HFF-Myc (cell line): ENCODE data around the gene UQCC2.

Source experiments
- DNase-seq: peaks from one replicate; pipeline ENCODE4 v3.0.0-alpha.2; 2011; ENCODE audit warnings: low read depth; ENCODE audit errors: extremely low read depth
- H3K4me3 ChIP-seq: replicated peaks from 2 replicates; pipeline ENCODE4 v1.5.1; 2011; ENCODE audit warnings: low read depth, mild to moderate bottlenecking, control low read depth, low read length
- TF ChIP-seq, protein P1 (sequence below): IDR thresholded peaks from 2 replicates; pipeline ENCODE4 v1.5.1; 2012; ENCODE audit warnings: mild to moderate bottlenecking, low read depth, low read length, control low read depth; ENCODE audit errors: missing control alignments

The UQCC2 gene

DNA sequence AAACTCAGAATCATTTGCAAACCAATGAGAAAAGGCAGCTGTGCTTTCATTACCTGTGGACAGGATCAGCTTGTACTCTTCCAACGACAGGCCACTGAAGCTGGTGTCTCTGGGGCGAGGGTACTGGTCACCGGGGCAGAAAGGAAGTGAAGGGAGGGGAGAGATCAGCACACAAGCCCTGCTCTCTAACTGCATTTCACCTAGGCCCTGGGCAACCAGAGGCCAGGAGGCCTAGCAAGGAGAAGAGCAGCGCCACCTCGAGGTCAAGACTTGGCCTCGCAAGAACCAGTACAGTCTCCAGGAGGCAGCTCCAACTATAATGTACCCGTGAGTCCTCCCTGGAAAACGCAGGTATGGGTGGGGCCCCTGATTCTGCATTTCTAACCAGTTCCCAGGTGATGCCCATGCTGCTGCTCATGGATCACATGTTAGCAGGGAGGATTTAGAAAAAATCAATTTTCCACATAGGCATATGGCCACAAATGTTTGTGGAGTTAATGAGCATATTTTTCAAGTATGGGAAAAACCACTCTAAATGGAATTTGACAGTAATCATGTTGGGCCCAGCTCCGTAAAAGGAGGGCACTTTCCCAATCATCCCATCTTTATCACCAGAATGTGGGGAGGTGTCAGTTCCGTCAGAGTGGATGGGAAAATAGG lies 11.0 kb downstream of the UQCC2 start:
- TF ChIP-seq, protein P1, sequence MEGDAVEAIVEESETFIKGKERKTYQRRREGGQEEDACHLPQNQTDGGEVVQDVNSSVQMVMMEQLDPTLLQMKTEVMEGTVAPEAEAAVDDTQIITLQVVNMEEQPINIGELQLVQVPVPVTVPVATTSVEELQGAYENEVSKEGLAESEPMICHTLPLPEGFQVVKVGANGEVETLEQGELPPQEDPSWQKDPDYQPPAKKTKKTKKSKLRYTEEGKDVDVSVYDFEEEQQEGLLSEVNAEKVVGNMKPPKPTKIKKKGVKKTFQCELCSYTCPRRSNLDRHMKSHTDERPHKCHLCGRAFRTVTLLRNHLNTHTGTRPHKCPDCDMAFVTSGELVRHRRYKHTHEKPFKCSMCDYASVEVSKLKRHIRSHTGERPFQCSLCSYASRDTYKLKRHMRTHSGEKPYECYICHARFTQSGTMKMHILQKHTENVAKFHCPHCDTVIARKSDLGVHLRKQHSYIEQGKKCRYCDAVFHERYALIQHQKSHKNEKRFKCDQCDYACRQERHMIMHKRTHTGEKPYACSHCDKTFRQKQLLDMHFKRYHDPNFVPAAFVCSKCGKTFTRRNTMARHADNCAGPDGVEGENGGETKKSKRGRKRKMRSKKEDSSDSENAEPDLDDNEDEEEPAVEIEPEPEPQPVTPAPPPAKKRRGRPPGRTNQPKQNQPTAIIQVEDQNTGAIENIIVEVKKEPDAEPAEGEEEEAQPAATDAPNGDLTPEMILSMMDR = peak; percentile 78
- no peak overlapping the region for H3K4me3 ChIP-seq
- no peak for DNase-seq

DNA sequence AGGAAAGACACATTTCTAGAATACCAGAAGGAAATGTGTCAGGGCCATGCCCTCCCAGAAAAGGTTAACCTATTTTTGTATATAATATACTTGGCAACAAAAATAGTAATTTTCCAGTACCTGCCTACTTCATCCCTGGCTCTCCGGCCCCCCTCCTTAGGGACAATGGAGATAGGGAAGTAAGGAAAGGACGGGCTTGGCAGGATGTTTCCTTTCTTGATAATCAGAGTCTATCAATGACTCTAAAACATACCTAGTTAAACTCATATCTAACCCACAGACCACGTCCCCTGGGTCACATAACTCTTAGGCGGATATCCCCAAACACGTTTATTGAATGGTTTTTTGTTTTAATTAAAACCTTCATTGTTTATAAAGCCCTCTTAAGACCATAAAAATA lies 11.8 kb downstream of the UQCC2 start:
- DNase-seq = no peak
- no peak overlapping the region for H3K4me3 ChIP-seq
- TF ChIP-seq, protein P1 = no peak

GRCh38 chr6:33699131-33699530 lies 12.4 kb downstream of the UQCC2 start:
- no peak overlapping the region for H3K4me3 ChIP-seq
- TF ChIP-seq, protein P1 = no peak
- DNase-seq = no peak

DNA sequence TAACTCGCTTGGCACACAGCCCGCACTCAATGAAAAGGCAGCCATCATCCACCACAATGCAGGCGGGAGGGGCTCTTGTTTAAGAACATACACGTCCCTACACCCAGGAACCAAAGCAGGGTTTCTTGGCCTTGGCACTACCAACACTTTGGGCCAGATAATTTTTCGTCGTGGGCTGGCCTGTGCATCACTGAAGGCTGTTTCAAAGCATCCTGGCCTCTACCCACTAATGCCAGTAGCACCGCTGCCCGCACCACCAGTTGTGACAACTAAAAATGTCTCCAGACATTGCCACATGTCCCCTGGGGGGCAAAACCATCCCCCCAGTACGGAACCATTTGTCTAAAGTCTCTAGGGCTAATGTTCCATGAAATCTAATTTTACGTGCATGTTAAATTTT lies 13.0 kb downstream of the UQCC2 start:
- H3K4me3 ChIP-seq = no peak overlapping the region
- TF ChIP-seq, protein P1 = no peak
- no peak for DNase-seq

- H3K4me3 ChIP-seq = no peak overlapping the region
- TF ChIP-seq, protein P1 = no peak
- DNase-seq = no peak
Measured at GRCh38 chr6:33697845-33698244, 13.7 kb downstream of the UQCC2 start.

DNA sequence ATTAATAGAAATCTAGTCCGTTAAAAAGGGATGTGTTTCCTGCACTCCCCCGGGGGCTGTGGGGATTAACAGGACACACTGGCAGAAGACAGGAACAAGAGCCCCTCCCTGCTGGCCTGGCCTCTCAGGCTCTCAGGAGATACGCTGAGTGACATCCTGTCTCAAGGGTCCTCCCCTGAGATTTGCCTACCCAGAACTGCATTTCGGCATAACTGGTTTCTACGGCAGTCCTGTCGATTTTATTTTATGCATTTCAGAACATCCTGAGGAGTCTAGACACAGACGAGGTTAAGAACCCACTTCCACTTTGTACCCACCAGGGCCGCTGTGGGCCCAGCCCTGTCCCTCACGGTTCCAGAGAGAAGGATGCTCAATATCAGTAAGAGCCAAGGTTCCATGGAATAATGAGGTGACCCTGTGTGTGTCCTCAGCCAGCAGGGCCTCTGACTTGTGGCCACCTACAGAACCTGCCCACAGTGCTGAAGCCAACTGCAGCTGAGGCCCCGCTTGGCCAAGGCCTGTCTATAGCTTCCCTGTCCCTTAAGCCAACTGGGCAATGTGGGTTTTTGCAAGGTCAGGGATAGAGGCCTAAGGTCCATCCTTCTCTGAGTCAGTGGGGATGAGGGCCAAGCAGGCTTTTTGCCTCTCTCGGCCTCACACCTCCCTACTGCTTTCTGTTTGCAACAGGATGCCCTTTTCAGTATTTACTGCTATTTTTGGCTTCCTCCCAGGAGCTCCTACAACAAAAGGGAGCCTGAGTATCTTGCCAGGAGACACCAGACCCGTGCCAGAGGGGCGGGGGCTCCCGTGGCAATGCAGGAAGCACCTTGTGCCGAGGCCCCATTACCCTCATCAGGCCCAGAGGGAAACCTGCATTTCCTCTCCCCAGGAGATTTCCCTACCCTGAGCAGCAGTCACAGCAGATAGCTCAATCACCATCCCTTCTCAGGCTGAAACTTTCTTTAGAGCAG lies 14.7 kb downstream of the UQCC2 start:
- TF ChIP-seq, protein P1 = no peak
- H3K4me3 ChIP-seq = no peak overlapping the region

More for the DNA sequence above, 14.7 kb downstream of the UQCC2 start:
- peak; percentile 27 for DNase-seq
